NCI-H2029 treated with DMSO at 0.1 percent for 48 hours (cell line): ENCODE measurements around the gene CXorf58.
"Not testable (repeated sequence)": the region's sequence is repeated elsewhere in the genome, so short reads cannot be mapped to it uniquely, and the experiment has no call there.

ENCODE experiments used
- DNase-seq: peaks from one replicate; lab custom pipeline; 2025; lab: John Stamatoyannopoulos, UW

Gene CXorf58

GRCh38 chrX:23907498-23908218 is at the start of gene CXorf58, which contains the start of gene APOO:
CXorf58 (plus strand) TSS chrX:23908006; CDS start chrX:23910303, 2,297 bp downstream.
APOO (minus strand) TSS chrX:23907938; CDS start chrX:23907702, 236 bp downstream.
- peak; percentile 47 for DNase-seq

GRCh38 chrX:23859238-23859637 is 48.6 kb upstream of the CXorf58 start:
- not testable (repeated sequence) for DNase-seq

GRCh38 chrX:23861215-23861896 is 46.5 kb upstream of the CXorf58 start:
- no peak for DNase-seq

GRCh38 chrX:23861952-23862351 is 45.9 kb upstream of the CXorf58 start:
- not testable (repeated sequence) for DNase-seq

- DNase-seq = no peak
These were observed 43.0 kb upstream of the CXorf58 start for GRCh38 chrX:23864742-23865326.

- DNase-seq = no peak
These were observed 37.8 kb upstream of the CXorf58 start for GRCh38 chrX:23870041-23870440.

- DNase-seq = no peak
These were observed 35.8 kb upstream of the CXorf58 start for GRCh38 chrX:23871905-23872546.

- no peak for DNase-seq
These were observed 28.3 kb upstream of the CXorf58 start for GRCh38 chrX:23879380-23880090.

- no peak for DNase-seq
These were observed 24.0 kb upstream of the CXorf58 start for GRCh38 chrX:23883737-23884354.

GRCh38 chrX:23884427-23885024 is 23.3 kb upstream of the CXorf58 start:
- DNase-seq = no peak

- DNase-seq = no peak
These were observed 22.0 kb upstream of the CXorf58 start for GRCh38 chrX:23885803-23886202.

GRCh38 chrX:23887451-23887850 is 20.4 kb upstream of the CXorf58 start:
- no peak for DNase-seq

- DNase-seq = no peak
These were observed 19.9 kb upstream of the CXorf58 start for GRCh38 chrX:23887918-23888317.

- DNase-seq = no peak
These were observed 18.8 kb upstream of the CXorf58 start for GRCh38 chrX:23888887-23889501.

- DNase-seq = no peak
These were observed 16.9 kb upstream of the CXorf58 start for GRCh38 chrX:23890933-23891332.

GRCh38 chrX:23894993-23895392 is 12.8 kb upstream of the CXorf58 start:
- DNase-seq = not testable (repeated sequence)

GRCh38 chrX:23896539-23896938 is 11.3 kb upstream of the CXorf58 start:
- not testable (repeated sequence) for DNase-seq

GRCh38 chrX:23896981-23897380 is 10.8 kb upstream of the CXorf58 start:
- no peak for DNase-seq

GRCh38 chrX:23898412-23898959 is 9.3 kb upstream of the CXorf58 start:
- DNase-seq = no peak

- DNase-seq = no peak
These were observed 7.5 kb upstream of the CXorf58 start for GRCh38 chrX:23900220-23900797.
